ENCODE data around the gene NTN4.
"Not testable (repeated sequence)": the region's sequence is repeated elsewhere in the genome, so short reads cannot be mapped to it uniquely, and the experiment has no call there.

Gene NTN4

DNA sequence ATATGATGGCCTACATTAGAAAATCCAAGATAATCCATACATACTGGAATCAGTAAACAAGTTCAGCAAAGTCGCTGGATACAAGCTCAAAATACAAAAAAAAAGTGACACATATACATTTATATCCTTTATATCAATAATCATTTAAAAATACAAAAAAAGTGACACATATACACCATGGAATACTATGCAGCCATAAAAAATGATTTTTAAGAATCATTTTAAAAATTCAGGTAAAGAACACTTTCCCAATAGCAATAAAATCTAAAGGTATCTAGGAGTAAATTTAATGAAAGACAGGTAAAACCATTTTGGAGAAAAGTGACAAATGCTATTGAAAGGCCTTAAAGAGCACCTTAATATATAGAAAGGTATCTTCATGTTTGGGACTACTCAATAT lies 111.9 kb downstream of the NTN4 start:
- DNase-seq (ENCODE audit: low read depth): no peak
- H3K4me3 ChIP-seq (replicated peaks; ENCODE audit: low read depth, low read length): no peak overlapping the region
- TF ChIP-seq, protein P1, sequence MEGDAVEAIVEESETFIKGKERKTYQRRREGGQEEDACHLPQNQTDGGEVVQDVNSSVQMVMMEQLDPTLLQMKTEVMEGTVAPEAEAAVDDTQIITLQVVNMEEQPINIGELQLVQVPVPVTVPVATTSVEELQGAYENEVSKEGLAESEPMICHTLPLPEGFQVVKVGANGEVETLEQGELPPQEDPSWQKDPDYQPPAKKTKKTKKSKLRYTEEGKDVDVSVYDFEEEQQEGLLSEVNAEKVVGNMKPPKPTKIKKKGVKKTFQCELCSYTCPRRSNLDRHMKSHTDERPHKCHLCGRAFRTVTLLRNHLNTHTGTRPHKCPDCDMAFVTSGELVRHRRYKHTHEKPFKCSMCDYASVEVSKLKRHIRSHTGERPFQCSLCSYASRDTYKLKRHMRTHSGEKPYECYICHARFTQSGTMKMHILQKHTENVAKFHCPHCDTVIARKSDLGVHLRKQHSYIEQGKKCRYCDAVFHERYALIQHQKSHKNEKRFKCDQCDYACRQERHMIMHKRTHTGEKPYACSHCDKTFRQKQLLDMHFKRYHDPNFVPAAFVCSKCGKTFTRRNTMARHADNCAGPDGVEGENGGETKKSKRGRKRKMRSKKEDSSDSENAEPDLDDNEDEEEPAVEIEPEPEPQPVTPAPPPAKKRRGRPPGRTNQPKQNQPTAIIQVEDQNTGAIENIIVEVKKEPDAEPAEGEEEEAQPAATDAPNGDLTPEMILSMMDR (IDR thresholded peaks at IDR 0.05; ENCODE audit: low read length, missing control alignments): no peak

DNA sequence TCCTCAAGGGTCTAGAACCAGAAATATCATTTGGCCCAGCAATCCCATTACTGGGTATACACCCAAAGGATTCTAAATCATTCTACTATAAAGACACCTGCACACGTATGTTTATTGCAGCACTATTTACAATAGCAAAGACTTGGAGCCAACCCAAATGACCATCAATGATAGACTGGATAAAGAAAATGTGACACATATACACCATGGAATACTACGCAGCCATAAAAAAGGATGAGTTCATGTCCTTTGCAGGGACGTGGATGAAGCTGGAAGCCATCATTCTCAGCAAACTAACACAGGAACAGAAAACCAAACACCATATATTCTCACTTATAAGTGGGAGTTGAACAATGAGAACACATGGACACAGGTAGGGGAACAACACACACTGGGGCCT lies 112.8 kb downstream of the NTN4 start:
- H3K4me3 ChIP-seq (replicated peaks; ENCODE audit: low read depth, low read length); DNase-seq (ENCODE audit: low read depth): not testable (repeated sequence)

DNA sequence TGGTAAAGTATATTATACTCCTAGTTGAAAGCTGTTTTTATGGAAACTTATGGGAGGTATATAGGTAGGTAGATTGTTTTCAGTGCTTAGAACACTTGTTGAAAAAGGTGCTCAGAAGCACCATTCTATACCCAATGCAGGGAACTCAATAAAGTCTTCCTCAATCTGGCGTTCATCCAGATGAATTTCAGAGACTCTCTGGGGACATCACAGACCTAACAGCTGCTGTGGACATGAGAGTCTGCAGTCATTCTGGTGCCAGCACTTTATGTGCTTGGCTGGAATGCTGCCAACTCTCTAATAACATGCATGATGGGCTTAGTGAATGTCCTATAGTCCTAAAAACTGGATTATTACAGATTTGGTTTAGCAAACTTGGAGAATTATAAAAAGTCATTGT lies 115.9 kb downstream of the NTN4 start:
- TF ChIP-seq, protein P1 (IDR thresholded peaks at IDR 0.05; ENCODE audit: low read length, missing control alignments): no peak
- H3K4me3 ChIP-seq (replicated peaks; ENCODE audit: low read depth, low read length): no peak overlapping the region
- DNase-seq (ENCODE audit: low read depth): peak; percentile 56

DNA sequence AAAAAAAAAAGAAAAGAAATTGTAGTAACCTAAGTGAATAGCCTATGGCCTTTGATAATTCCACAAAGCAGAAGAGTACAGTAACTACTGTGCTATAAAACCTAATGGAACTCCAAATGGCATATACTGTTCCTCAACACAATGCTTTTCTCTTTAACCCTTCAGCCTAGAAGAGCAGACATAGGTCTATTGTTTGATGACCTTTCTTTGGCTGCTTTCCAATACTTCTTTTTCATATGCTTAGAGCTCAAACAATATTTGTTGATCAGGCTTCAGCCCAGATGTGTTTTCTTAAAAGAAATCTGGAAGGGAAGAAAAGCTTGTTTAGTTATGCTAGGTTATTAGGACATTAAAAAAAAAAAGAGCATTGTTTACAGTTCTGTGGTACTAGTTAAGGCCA lies 116.4 kb downstream of the NTN4 start:
- TF ChIP-seq, protein P1 (IDR thresholded peaks at IDR 0.05; ENCODE audit: low read length, missing control alignments): no peak
- H3K4me3 ChIP-seq (replicated peaks; ENCODE audit: low read depth, low read length): no peak overlapping the region
- DNase-seq (ENCODE audit: low read depth): no peak

DNA sequence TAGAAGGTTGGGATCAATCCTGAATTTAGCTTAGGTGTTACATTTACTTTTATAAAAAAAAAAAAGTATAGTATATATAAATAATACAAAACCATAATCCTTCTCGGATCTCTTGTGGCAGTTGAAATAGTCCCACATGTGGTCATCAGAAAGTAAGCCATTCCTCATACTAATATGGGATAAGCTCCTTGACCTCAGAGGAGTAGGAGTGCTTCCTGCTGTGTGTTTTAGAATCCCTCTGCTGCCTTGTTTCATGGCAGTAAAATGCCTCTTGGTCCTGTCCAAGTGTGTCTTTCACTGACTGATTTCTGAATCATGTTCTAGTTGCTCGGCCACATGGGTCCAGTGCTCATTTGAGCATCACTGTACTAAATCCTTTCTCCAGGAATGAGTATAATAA lies 117.0 kb downstream of the NTN4 start:
- no peak for DNase-seq (ENCODE audit: low read depth)
- no peak overlapping the region for H3K4me3 ChIP-seq (replicated peaks; ENCODE audit: low read depth, low read length)
- TF ChIP-seq, protein P1 (IDR thresholded peaks at IDR 0.05; ENCODE audit: low read length, missing control alignments): no peak

DNA sequence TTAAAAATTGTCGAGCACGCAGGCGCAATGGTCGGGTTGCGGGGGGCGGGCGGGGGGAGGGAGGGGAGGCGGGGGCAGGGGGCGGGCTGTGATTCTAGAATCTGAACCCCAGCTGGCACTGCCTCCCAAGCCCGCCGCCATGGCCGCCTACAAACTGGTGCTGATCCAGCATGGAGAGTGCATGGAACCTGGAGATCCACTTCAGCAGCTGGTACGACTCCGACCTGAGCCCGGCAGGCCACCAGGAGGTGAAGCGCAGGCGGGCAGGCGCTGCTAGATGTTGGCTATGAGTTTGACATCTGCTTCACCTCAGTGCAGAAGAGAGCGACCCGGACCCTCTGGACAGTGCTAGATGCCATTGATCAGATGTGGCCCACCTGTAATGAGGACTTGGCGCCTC lies 118.4 kb downstream of the NTN4 start:
- DNase-seq (ENCODE audit: low read depth): no peak
- H3K4me3 ChIP-seq (replicated peaks; ENCODE audit: low read depth, low read length): no peak overlapping the region
- TF ChIP-seq, protein P1 (IDR thresholded peaks at IDR 0.05; ENCODE audit: low read length, missing control alignments): no peak

DNA sequence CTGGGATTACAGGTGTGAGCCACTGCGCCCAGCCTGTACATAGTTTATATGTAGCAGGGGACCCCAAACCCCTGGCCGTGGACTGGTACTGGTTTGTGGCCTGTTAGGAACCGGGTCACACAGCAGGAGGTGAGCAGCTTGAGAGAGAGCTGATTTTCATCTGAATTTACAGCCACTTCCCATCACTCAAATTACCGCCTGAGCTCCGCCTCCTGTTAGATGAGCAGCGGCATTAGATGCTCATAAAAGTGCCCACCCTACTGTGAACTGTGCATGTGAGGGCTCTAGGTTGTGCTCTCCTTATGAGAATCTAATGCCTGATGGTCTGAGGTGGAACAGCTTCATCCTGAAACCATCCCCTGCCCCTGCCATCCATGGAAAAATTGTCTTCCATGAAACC lies 119.3 kb downstream of the NTN4 start:
- DNase-seq (ENCODE audit: low read depth): no peak
- TF ChIP-seq, protein P1 (IDR thresholded peaks at IDR 0.05; ENCODE audit: low read length, missing control alignments): no peak
- H3K4me3 ChIP-seq (replicated peaks; ENCODE audit: low read depth, low read length): no peak overlapping the region

DNA sequence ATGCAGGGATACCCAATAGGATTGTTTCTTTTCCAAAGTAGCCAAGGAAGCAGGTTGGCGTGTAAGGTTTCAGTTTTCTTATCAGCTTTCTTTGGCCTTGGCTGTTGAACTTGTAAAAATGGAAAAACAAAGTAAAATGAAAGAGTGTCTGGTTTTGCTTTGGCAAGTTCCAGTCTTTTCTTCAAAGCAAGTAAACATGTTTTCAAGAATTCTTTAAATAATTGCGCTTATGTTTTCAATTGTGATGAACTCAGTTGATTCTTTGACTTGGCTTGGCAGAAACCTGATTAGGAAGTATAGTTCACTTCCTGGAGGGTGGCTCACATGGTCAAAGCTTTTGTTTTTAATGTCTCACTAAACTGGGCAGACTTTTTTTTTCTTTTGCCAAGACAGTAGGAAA lies 127.0 kb downstream of the NTN4 start:
- DNase-seq (ENCODE audit: low read depth): peak; percentile 53
- H3K4me3 ChIP-seq (replicated peaks; ENCODE audit: low read depth, low read length): no peak overlapping the region
- TF ChIP-seq, protein P1 (IDR thresholded peaks at IDR 0.05; ENCODE audit: low read length, missing control alignments): no peak

Data from fibroblast of pulmonary artery (primary cell).